IPS-20b (cell line): ENCODE measurements around the gene KLHL10.

Source experiments
- H3K27ac ChIP-seq: one replicate; pipeline ENCODE4 v1.5.1; 2013; ENCODE audit warnings: low read length
- H3K27me3 ChIP-seq: 2 replicates; pipeline ENCODE4 v1.6.1; 2013; ENCODE audit warnings: mild to moderate bottlenecking, low read length, inconsistent platforms; ENCODE audit not compliant: insufficient read depth
- H3K36me3 ChIP-seq: 2 replicates; pipeline ENCODE4 v1.6.1; 2013; ENCODE audit warnings: low read depth, mild to moderate bottlenecking, inconsistent platforms, low read length, moderate library complexity; ENCODE audit not compliant: insufficient read depth
- H3K4me1 ChIP-seq: 2 replicates; pipeline ENCODE4 v1.6.1; 2013; ENCODE audit warnings: mild to moderate bottlenecking, control low read depth, inconsistent platforms, low read length, moderate library complexity; ENCODE audit not compliant: insufficient read depth
- H3K4me3 ChIP-seq: 2 replicates; pipeline ENCODE4 v1.5.1; 2013; ENCODE audit warnings: mild to moderate bottlenecking, low read length, inconsistent platforms
- H3K9ac ChIP-seq: 2 replicates; pipeline ENCODE4 v1.6.1; 2013; ENCODE audit warnings: low read depth, mild to moderate bottlenecking, inconsistent platforms, low read length, moderate library complexity
- H3K9me3 ChIP-seq: 2 replicates; pipeline ENCODE4 v1.6.1; 2013; ENCODE audit warnings: mild to moderate bottlenecking, low read depth, low read length, inconsistent platforms; ENCODE audit not compliant: insufficient read depth

KLHL10 gene

DNA sequence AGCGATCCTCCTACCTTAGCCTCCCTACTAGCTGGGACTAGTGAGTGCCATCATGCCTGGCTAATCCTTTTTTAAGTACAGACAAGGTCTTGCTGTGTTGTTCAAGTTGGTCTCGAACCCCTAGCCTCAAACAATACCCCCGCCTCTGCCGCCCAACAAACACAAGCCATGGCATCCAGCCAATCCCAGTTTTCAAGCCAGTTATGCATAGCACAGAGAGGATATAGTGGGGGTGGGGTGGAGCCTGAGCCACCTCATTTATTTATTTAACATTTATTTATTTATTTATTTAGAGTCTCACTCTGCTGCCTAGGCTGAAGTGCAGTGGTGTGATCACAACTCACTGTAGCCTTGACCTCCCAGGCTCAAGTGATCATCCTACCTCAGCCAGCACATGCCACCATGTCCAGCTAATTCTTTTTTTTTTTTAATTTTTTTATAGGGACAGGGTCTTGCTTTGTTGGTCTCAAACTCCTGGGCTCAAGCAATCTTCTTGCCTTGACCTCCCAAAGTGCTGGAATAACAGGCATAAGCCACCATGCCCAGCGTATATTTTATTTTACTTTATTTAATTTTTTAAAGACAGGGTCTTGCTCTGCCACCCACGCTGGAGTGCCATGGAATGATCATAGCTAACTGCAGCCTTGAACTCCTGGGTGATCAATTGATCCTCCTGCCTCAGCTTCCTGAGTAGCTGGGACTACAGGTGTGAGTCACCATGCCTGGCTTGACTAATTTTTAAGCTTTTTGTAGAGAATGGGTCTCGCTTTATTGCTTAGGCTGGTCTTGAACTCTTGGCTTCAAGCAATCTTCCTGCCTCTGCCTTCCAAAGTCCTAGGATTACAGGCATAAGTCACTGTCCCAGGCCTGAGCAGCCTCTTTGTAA, 53.8 kb downstream of the KLHL10 start:
- Histone ChIP-seq H3K36me3 (peaks cover 95% of the 10 kb centered on the region), H3K9ac (no peak overlapping the region), H3K9me3 (no peaks in the 10 kb centered on the region), H3K4me1 (no peaks in the 10 kb centered on the region), H3K4me3 (no peak overlapping the region), H3K27me3 (no peaks in the 10 kb centered on the region), H3K27ac (no peak overlapping the region)

- H3K27ac ChIP-seq = no peak overlapping the region
- H3K4me3 ChIP-seq = no peak overlapping the region
- H3K4me1 ChIP-seq = no peaks in the 10 kb centered on the region
- peaks cover 95% of the 10 kb centered on the region for H3K36me3 ChIP-seq
- H3K9ac ChIP-seq = no peak overlapping the region
- no peaks in the 10 kb centered on the region for H3K27me3 ChIP-seq
- no peaks in the 10 kb centered on the region for H3K9me3 ChIP-seq
Observed at GRCh38 chr17:41892021-41892376, 54.4 kb downstream of the KLHL10 start.

- H3K9ac ChIP-seq = no peak overlapping the region
- H3K27me3 ChIP-seq = no peaks in the 10 kb centered on the region
- no peak overlapping the region for H3K4me3 ChIP-seq
- H3K27ac ChIP-seq = no peak overlapping the region
- H3K36me3 ChIP-seq = peaks cover 95% of the 10 kb centered on the region
- no peaks in the 10 kb centered on the region for H3K9me3 ChIP-seq
- no peaks in the 10 kb centered on the region for H3K4me1 ChIP-seq
Observed at GRCh38 chr17:41893384-41893783, 55.8 kb downstream of the KLHL10 start.

DNA sequence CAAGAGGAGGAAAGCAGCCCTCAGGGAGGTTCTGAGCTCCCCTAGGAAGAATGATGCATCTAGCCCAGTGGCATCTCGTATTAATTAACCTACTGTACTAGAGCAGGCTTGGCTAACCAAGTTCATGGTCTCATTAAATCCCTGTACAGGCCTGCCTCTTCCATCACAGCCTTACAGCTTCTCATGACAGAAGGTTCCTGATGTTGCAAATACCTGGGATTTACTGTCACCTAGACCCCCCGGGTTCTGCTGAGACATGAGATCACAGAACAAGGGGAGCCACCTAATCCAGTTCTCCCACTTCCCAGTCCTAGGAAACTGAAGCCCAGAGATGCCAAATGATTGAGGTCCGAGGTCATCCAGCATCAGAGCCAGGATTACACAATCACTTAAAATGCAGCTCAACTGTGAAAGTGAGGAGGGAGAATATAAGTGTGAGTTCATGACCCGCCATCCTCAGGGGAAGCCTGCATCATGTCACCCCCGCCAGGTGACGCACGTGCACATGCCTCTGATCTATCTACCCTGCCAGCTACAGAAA, 57.2 kb downstream of the KLHL10 start:
- Histone ChIP-seq H3K9ac (no peak overlapping the region), H3K36me3 (peaks cover 95% of the 10 kb centered on the region), H3K4me3 (no peak overlapping the region), H3K4me1 (no peaks in the 10 kb centered on the region), H3K9me3 (no peaks in the 10 kb centered on the region), H3K27ac (no peak overlapping the region), H3K27me3 (no peaks in the 10 kb centered on the region)

DNA sequence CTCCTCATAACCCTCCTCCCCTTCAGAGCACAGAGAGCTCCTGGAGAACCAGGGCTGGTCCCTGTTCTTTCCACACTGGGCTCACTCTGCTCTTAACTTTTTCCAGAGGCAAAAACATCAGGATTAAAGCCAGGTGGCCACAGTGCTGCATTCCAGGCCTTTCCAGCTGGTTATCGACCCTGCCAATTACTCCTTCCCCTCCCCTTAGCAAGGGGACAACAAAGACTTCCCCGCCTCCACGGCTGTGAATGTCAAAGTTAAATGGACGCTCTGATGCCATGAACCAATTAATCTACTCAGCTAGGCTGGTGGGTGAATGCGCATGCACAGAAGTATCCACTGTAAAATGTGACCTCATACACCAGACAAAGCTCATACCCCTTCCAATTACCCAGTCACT, 58.0 kb downstream of the KLHL10 start:
- H3K36me3 ChIP-seq = peaks cover 100% of the 10 kb centered on the region
- H3K4me3 ChIP-seq = no peak overlapping the region
- H3K27me3 ChIP-seq = no peaks in the 10 kb centered on the region
- no peak overlapping the region for H3K9ac ChIP-seq
- H3K27ac ChIP-seq = no peak overlapping the region
- no peaks in the 10 kb centered on the region for H3K4me1 ChIP-seq
- H3K9me3 ChIP-seq = no peaks in the 10 kb centered on the region

DNA sequence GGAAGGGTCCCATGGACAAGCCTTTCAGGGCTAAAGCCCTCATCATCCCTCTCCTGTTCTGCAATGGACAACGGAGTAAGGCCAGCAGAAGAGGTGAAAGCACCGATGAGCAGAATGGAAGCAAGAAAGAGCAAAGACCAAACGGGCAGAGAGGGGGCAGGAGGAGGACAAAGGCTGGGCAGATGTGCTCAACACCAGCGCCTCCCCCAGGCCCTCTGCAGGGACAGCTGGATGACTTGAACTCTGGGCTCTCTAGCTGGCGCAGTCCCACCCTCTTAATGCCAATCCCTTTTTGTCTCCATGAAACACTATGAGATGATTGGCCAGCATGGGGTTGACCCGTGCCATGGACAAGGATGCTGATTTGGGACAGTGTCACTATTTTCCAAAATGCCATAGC, 59.1 kb downstream of the KLHL10 start:
- no peak overlapping the region for H3K27ac ChIP-seq
- H3K4me1 ChIP-seq = no peaks in the 10 kb centered on the region
- peaks cover 100% of the 10 kb centered on the region for H3K36me3 ChIP-seq
- no peak overlapping the region for H3K4me3 ChIP-seq
- no peaks in the 10 kb centered on the region for H3K9me3 ChIP-seq
- no peak overlapping the region for H3K9ac ChIP-seq
- H3K27me3 ChIP-seq = no peaks in the 10 kb centered on the region
